GM12878 (cell line): Measurements from ENCODE around the gene COL23A1. TPM values are rescaled to one million over a fixed set of nuclear protein-coding genes. Genes with fewer than 3 reads are reported as not detected.

Source experiments
- ATAC-seq: fragments of 200-7000 bp; cut with Tn5 transposase; 3 replicates; pipeline ENCODE4 v1.9.1; 2020; ENCODE audit warnings: mild to moderate bottlenecking, moderate library complexity
- BruUV-seq: library from RNA; stranded (reverse); fragments of 400-500 nt; replicated peaks from 2 replicates; lab custom pipeline; 2021; lab: Mats Ljungman, UMichigan
- CTCF ChIA-PET: fragments of 300-600 bp; sonication (Branson Sonifier 250); formaldehyde crosslinking; extraction: SDS; loops from one replicate; lab custom pipeline; 2021; ENCODE audit warnings: inconsistent platforms; lab: Yijun Ruan, JAX
- POLR2A ChIA-PET: fragments of 350-600 bp; formaldehyde crosslinking; extraction: SDS; loops from one replicate; lab custom pipeline; 2021; ENCODE audit warnings: inconsistent platforms; lab: Charles Lee
- RAD21 ChIA-PET: fragments of 300-600 bp; sonication (Branson Sonifier 250); formaldehyde crosslinking; loops from one replicate; lab custom pipeline; 2023; ENCODE audit warnings: antibody characterized with exemption; ENCODE audit not compliant: unreplicated experiment; lab: Charles Lee
- SMC1A ChIA-PET: fragments of 300-600 bp; sonication (Branson Sonifier 250); formaldehyde crosslinking; loops from one replicate; lab custom pipeline; 2023; ENCODE audit not compliant: unreplicated experiment, uncharacterized antibody; lab: Charles Lee
- DNase-seq: peaks from one replicate; pipeline ENCODE4 v3.0.0-alpha.2; 2011; ENCODE audit warnings: low read depth, low spot score
- FAIRE-seq: peaks from 3 replicates; lab custom pipeline; 2011; peaks lifted over from hg19 to GRCh38; lab: Jason Lieb, UNC
- H2AFZ ChIP-seq: 2 replicates; pipeline ENCODE4 v1.6.0; 2011; ENCODE audit warnings: low read depth, low read length, control low read depth; ENCODE audit not compliant: control insufficient read depth
- H3K27ac ChIP-seq: 2 replicates; pipeline ENCODE4 v1.5.1; 2011; ENCODE audit warnings: control low read depth; ENCODE audit not compliant: control insufficient read depth, insufficient read depth
- H3K27me3 ChIP-seq, 2 experiments: replicated peaks in 1 of 2; 2 replicates each; pipeline versions ENCODE4 v1.6.0 to v1.6.1; 2011; ENCODE audit warnings: low read length in 1 of 2; ENCODE audit not compliant: control insufficient read depth in 2 of 2, insufficient read depth in 2 of 2
- H3K36me3 ChIP-seq, 2 experiments: 2 replicates each; pipeline ENCODE4 v1.5.1; 2011; ENCODE audit warnings: low read length in 1 of 2; ENCODE audit not compliant: control insufficient read depth in 2 of 2, insufficient read depth in 2 of 2
- H3K4me1 ChIP-seq: 2 replicates; pipeline ENCODE4 v1.6.1; 2011; ENCODE audit warnings: mild to moderate bottlenecking, low read length, moderate library complexity, mixed read lengths; ENCODE audit not compliant: control insufficient read depth, insufficient read depth
- H3K4me2 ChIP-seq: 2 replicates; pipeline ENCODE4 v1.6.0; 2011; ENCODE audit warnings: control low read depth; ENCODE audit not compliant: control insufficient read depth, insufficient read depth
- H3K4me3 ChIP-seq: fragments of 200-600 bp; sonication (generic); 2 replicates; pipeline ENCODE4 v1.5.1; 2016
- H3K79me2 ChIP-seq: 2 replicates; pipeline ENCODE4 v1.6.0; 2011; ENCODE audit warnings: low read length; ENCODE audit not compliant: control insufficient read depth, insufficient read depth
- H3K9ac ChIP-seq: 2 replicates; pipeline ENCODE4 v1.8.0; 2011; ENCODE audit warnings: low read length, control low read depth, mixed read lengths; ENCODE audit not compliant: control insufficient read depth, insufficient read depth
- H3K9me3 ChIP-seq: replicated peaks from 3 replicates; pipeline ENCODE4 v1.5.1; 2011; ENCODE audit warnings: mild to moderate bottlenecking, low read length; ENCODE audit not compliant: control insufficient read depth, insufficient read depth
- H4K20me1 ChIP-seq: 2 replicates; pipeline ENCODE4 v1.6.0; 2011; ENCODE audit not compliant: control insufficient read depth, insufficient read depth
- CHD1 ChIP-seq: IDR thresholded peaks from 2 replicates; pipeline ENCODE4 v1.6.1; 2012; ENCODE audit warnings: low read depth, low read length, improper control_type of control experiment
- JUNB ChIP-seq: IDR thresholded peaks from 2 replicates; pipeline ENCODE4 v1.6.1; 2016; ENCODE audit warnings: antibody characterized with exemption, mild to moderate bottlenecking
- MXI1 ChIP-seq: fragments of 150-350 bp; IDR thresholded peaks from 2 replicates; pipeline ENCODE4 v1.6.1; 2011; ENCODE audit warnings: low read depth, mild to moderate bottlenecking, inconsistent platforms, low read length, improper control_type of control experiment
- RBBP5 ChIP-seq: fragments of 200-600 bp; sonication (generic); conservative IDR thresholded peaks from 2 replicates; pipeline ENCODE4 v1.6.1; 2016
- SIN3A ChIP-seq: IDR thresholded peaks from 2 replicates; pipeline ENCODE4 v1.6.1; 2012; ENCODE audit warnings: low read depth, low read length, improper control_type of control experiment
- TCF7 ChIP-seq: IDR thresholded peaks from 2 replicates; pipeline ENCODE4 v1.6.1; 2014; ENCODE audit warnings: antibody characterized with exemption, borderline replicate concordance
- YBX1 ChIP-seq: fragments of 450-650 bp; IDR thresholded peaks from 2 replicates; pipeline ENCODE4 v1.6.1; 2016; ENCODE audit warnings: antibody characterized with exemption
- WGBS: methylation state at CpG from one replicate; pipeline ENCODE4 v1.1.6; 2016; ENCODE audit warnings: low lambda C conversion rate; ENCODE audit not compliant: insufficient replicate concordance, insufficient coverage; ENCODE audit errors: missing lambda C conversion rate; 5-methylcytosine and 5-hydroxymethylcytosine counted together
- in situ Hi-C: fragments of 300-500 bp; cut with MboI; formaldehyde crosslinking; loops from 9 replicates; pipeline ENCODE4 v1.14.3; 2018; ENCODE audit warnings: mixed read lengths
- intact Hi-C: fragments of 100-400 bp; cut with micrococcal nuclease; formaldehyde crosslinking; loops from one replicate; pipeline ENCODE4 v1.14.2; 2022; ENCODE audit not compliant: unreplicated experiment
- polyA plus RNA-seq, 11 experiments: library from polyadenylated mRNA; depleted of rRNA in 4 of 11; unstranded in 6 of 11; stranded (reverse) in 5 of 11; fragments of >200 nt; fragmentation: Nextera tagmentation in 4 of 11; fragmentation: Illumina TruSeq in 1 of 11; extraction: Ambion mirVana in 4 of 11; extraction: Trizol in 1 of 11; gene quantifications; 1 replicate in 1 of 11; 2 replicates in 10 of 11; pipeline versions ENCODE4 v1.2.1 to v1.2.3, GENCODE V29; 2011 to 2016; ENCODE audit warnings: inconsistent platforms in 2 of 11, missing spikeins in 2 of 11, low read depth in 1 of 11
- total RNA-seq, 4 experiments: library from RNA; depleted of rRNA in 3 of 4; stranded (reverse); fragments of >200 nt in 3 of 4; fragmentation: Illumina TruSeq in 1 of 4; extraction: Trizol in 1 of 4; gene quantifications; 2 replicates each; pipeline versions ENCODE4 v1.2.1 to v1.2.3, GENCODE V29; 2013 to 2021

Gene COL23A1
- total and polyA plus RNA-seq, 10 of the 15 experiments (the other 5 are each of a cell fraction or from before 2014, with no cell fraction given), result 0.03 to 0.83 (median 0.09) TPM; not detected in 5

GRCh38 chr5:178430186-178431062 lies 159.8 kb downstream of the COL23A1 start:
- DNase-seq (no peak), ATAC-seq (no peak), FAIRE-seq (no peak)
- H3K4me3 ChIP-seq, result no peak overlapping the region
- in situ Hi-C loops (no loop called here), intact Hi-C loops (no loop called here)
- H3K9ac ChIP-seq, result no peak overlapping the region
- no peaks in the 10 kb centered on the region for H4K20me1 ChIP-seq
- no peak overlapping the region for H2AFZ ChIP-seq
- 45% methylated on average over 16 of the region's 16 CpGs for WGBS
- ChIA-PET POLR2A (no interaction called here), CTCF (no interaction called here), SMC1A (no interaction called here), RAD21 (no interaction called here)
- no peaks in the 10 kb centered on the region for H3K4me1 ChIP-seq
- H3K36me3 ChIP-seq, result no peaks in the 10 kb centered on the region
- no peak overlapping the region for H3K27ac ChIP-seq
- H3K27me3 ChIP-seq, result no peaks in the 10 kb centered on the region
- H3K9me3 ChIP-seq, result no peaks in the 10 kb centered on the region
- no peaks in the 10 kb centered on the region for H3K79me2 ChIP-seq
- no TSS peak for BruUV-seq
- TF ChIP-seq TCF7, result no peak
- no peak for TF ChIP-seq JUNB
- no peak for TF ChIP-seq RBBP5
- no peak for TF ChIP-seq SIN3A
- H3K4me2 ChIP-seq, result no peak overlapping the region

- H3K4me2 ChIP-seq, result no peak overlapping the region
- intact Hi-C loops (no loop called here), in situ Hi-C loops (no loop called here)
- ChIA-PET SMC1A (no interaction called here), CTCF (no interaction called here), RAD21 (no interaction called here), POLR2A (no interaction called here)
- TF ChIP-seq MXI1 (no peak), CHD1 (no peak), YBX1 (no peak)
- ATAC-seq, result no peak
- H3K4me1 ChIP-seq, result no peaks in the 10 kb centered on the region
- no peaks in the 10 kb centered on the region for H3K36me3 ChIP-seq
- H3K79me2 ChIP-seq, result no peaks in the 10 kb centered on the region
- no peak overlapping the region for H3K4me3 ChIP-seq
- BruUV-seq, result no TSS peak
- no peak for FAIRE-seq
- no peak overlapping the region for H3K27ac ChIP-seq
- H2AFZ ChIP-seq, result no peak overlapping the region
- no peak overlapping the region for H3K9ac ChIP-seq
- WGBS, result 59% methylated on average over 11 of the region's 11 CpGs
- no peaks in the 10 kb centered on the region for H4K20me1 ChIP-seq
- DNase-seq, result no peak
- no peaks in the 10 kb centered on the region for H3K9me3 ChIP-seq
- H3K27me3 ChIP-seq, result no peaks in the 10 kb centered on the region; a peak in 1 of 4 replicates
Measured at GRCh38 chr5:178429491-178430185, 160.6 kb downstream of the COL23A1 start.
